Cardiac muscle cell (in vitro differentiated cells and primary cell): ENCODE data around the gene CYBA. TPM values are rescaled to one million over a fixed set of nuclear protein-coding genes. Genes with fewer than 3 reads are reported as not detected.

Experiments
- DNase-seq, 2 donors: peaks; one replicate each; pipeline versions ENCODE4 v3.0.0 to v3.0.0-alpha.2; 2010 to 2017; ENCODE audit warnings: low read depth in 1 of 2, low spot score in 1 of 2
- H3K27ac ChIP-seq: fragments of 200-600 bp; sonication (generic); 2 replicates; pipeline ENCODE4 v1.5.1; 2016
- H3K27me3 ChIP-seq: fragments of 200-600 bp; sonication (generic); 2 replicates; pipeline ENCODE4 v1.6.0; 2016; ENCODE audit warnings: control low read depth
- H3K36me3 ChIP-seq: fragments of 200-600 bp; sonication (generic); 2 replicates; pipeline ENCODE4 v1.5.1; 2016; ENCODE audit warnings: control low read depth
- H3K4me1 ChIP-seq: fragments of 200-600 bp; sonication (generic); 2 replicates; pipeline ENCODE4 v1.8.1; 2017; ENCODE audit warnings: low read depth, mild to moderate bottlenecking, mixed run types
- H3K4me3 ChIP-seq: fragments of 200-600 bp; sonication (generic); 2 replicates; pipeline ENCODE4 v1.5.1; 2016; ENCODE audit warnings: mild to moderate bottlenecking
- H3K9me3 ChIP-seq: fragments of 200-600 bp; sonication (generic); 2 replicates; pipeline ENCODE4 v1.5.1; 2017; ENCODE audit warnings: low read depth, mild to moderate bottlenecking, control low read depth
- CTCF ChIP-seq: IDR thresholded peaks from 2 replicates; pipeline ENCODE4 v1.5.1; 2012; ENCODE audit warnings: low read depth, mild to moderate bottlenecking, low read length
- polyA plus RNA-seq: library from polyadenylated mRNA; unstranded; fragments of >200 nt; fragmentation: Nextera tagmentation; extraction: Ambion mirVana; gene quantifications from 2 replicates; pipeline ENCODE4 v1.2.1, GENCODE V29; 2016
- total RNA-seq: library from RNA; depleted of rRNA; stranded (reverse); fragments of >200 nt; gene quantifications from 2 replicates; pipeline ENCODE4 v1.2.3, GENCODE V29; 2016

Gene CYBA
- total and polyA plus RNA-seq, 2 experiments from 2014 or later: 174 to 233 TPM

- Histone ChIP-seq H3K4me3 (no peak overlapping the region), H3K27me3 (peaks cover 51% of the 10 kb centered on the region), H3K27ac (no peak overlapping the region), H3K9me3 (no peaks in the 10 kb centered on the region), H3K4me1 (peaks cover 1% of the 10 kb centered on the region), H3K36me3 (no peaks in the 10 kb centered on the region)
- TF ChIP-seq CTCF: no peak
- no peak for DNase-seq
Measured at GRCh38 chr16:88639231-88640038, 11.4 kb downstream of the CYBA start.

GRCh38 chr16:88638323-88639230 is 12.3 kb downstream of the CYBA start, which contains the start of gene IL17C:
Gene IL17C, plus strand, starts transcription at chr16:88638572. Its CDS starts 70 bp downstream, at chr16:88638642.
- Histone ChIP-seq H3K36me3 (no peaks in the 10 kb centered on the region), H3K9me3 (no peaks in the 10 kb centered on the region), H3K27me3 (peaks cover 59% of the 10 kb centered on the region), H3K4me1 (peaks cover 4% of the 10 kb centered on the region), H3K4me3 (no peak within 1 kb of the TSS), H3K27ac (no peak within 1 kb of the TSS)
- TF ChIP-seq CTCF: no peak
- DNase-seq: no peak

- H3K27me3 ChIP-seq: peaks cover 62% of the 10 kb centered on the region
- H3K9me3 ChIP-seq: no peaks in the 10 kb centered on the region
- peaks cover 4% of the 10 kb centered on the region for H3K4me1 ChIP-seq
- TF ChIP-seq CTCF: no peak
- H3K4me3 ChIP-seq: no peak overlapping the region
- H3K27ac ChIP-seq: no peak overlapping the region
- peaks cover 4% of the 10 kb centered on the region for H3K36me3 ChIP-seq
- no peak for DNase-seq
Measured at GRCh38 chr16:88636488-88637265, 14.2 kb downstream of the CYBA start.

GRCh38 chr16:88635671-88636319 is 15.1 kb downstream of the CYBA start:
- Histone ChIP-seq H3K36me3 (peaks cover 12% of the 10 kb centered on the region), H3K9me3 (no peaks in the 10 kb centered on the region), H3K4me1 (peaks cover 4% of the 10 kb centered on the region), H3K27ac (no peak overlapping the region), H3K4me3 (no peak overlapping the region), H3K27me3 (peaks cover 62% of the 10 kb centered on the region)
- TF ChIP-seq CTCF: no peak
- no peak for DNase-seq
